HEK293 (cell line): Measurements from ENCODE around the gene MADD.

Experiments used
- CTCF ChIP-seq: fragments of 450-650 bp; formaldehyde crosslinking; IDR thresholded peaks from 2 replicates; pipeline ENCODE4 v1.5.1; 2016; ENCODE audit warnings: missing biosample characterization, missing genetic modification characterization
- GLI2 ChIP-seq: fragments of 450-650 bp; formaldehyde crosslinking; IDR thresholded peaks from 2 replicates; pipeline ENCODE4; 2017; ENCODE audit warnings: missing biosample characterization, missing genetic modification characterization, low read depth, borderline replicate concordance
- SP2 ChIP-seq: fragments of 450-650 bp; formaldehyde crosslinking; IDR thresholded peaks from 2 replicates; pipeline ENCODE4 v1.5.1; 2016; ENCODE audit warnings: missing biosample characterization, missing genetic modification characterization
- ZNF132 ChIP-seq: fragments of 450-650 bp; formaldehyde crosslinking; IDR thresholded peaks from 2 replicates; pipeline ENCODE4 v1.5.1; 2017; ENCODE audit warnings: missing biosample characterization, missing genetic modification characterization, borderline replicate concordance
- ZNF274 ChIP-seq, 2 experiments: fragments of 200-500 bp in 1 of 2; fragments of 450-650 bp in 1 of 2; sonication (Bioruptor generic) in 1 of 2; formaldehyde crosslinking in 1 of 2; IDR thresholded peaks; 2 replicates each; pipeline versions ENCODE4 v1.5.1 to v1.6.1; 2014 to 2016; ENCODE audit warnings: borderline replicate concordance in 1 of 2, inconsistent platforms in 1 of 2, low read length in 1 of 2, missing biosample characterization in 1 of 2, missing genetic modification characterization in 1 of 2
- ZNF280D ChIP-seq: fragments of 450-650 bp; formaldehyde crosslinking; IDR thresholded peaks from 2 replicates; pipeline ENCODE4 v1.5.1; 2016; ENCODE audit warnings: missing biosample characterization, missing genetic modification characterization
- ZNF302 ChIP-seq: fragments of 450-650 bp; formaldehyde crosslinking; IDR thresholded peaks from 2 replicates; pipeline ENCODE4 v1.5.1; 2016; ENCODE audit warnings: missing biosample characterization, missing genetic modification characterization, low read depth
- ZNF335 ChIP-seq: fragments of 450-650 bp; formaldehyde crosslinking; conservative IDR thresholded peaks from 2 replicates; pipeline ENCODE4 v1.5.1; 2016; ENCODE audit warnings: missing biosample characterization, missing genetic modification characterization
- ZNF391 ChIP-seq: fragments of 450-650 bp; formaldehyde crosslinking; IDR thresholded peaks from 2 replicates; pipeline ENCODE4 v1.5.1; 2016; ENCODE audit warnings: low read depth, missing biosample characterization, missing genetic modification characterization, borderline replicate concordance
- ZNF645 ChIP-seq: fragments of 450-650 bp; formaldehyde crosslinking; IDR thresholded peaks from 2 replicates; pipeline ENCODE4; 2016; ENCODE audit warnings: missing biosample characterization, missing genetic modification characterization
- ZNF660 ChIP-seq: fragments of 450-650 bp; IDR thresholded peaks from 2 replicates; pipeline ENCODE4 v1.5.1; 2018; ENCODE audit warnings: missing biosample characterization, mild to moderate bottlenecking, missing genetic modification characterization

GRCh38 chr11:47350315-47350714, 80.4 kb downstream of the MADD start:
- no peak for TF ChIP-seq ZNF280D
- TF ChIP-seq CTCF, result no peak
- no peak for TF ChIP-seq ZNF391
- no peak for TF ChIP-seq ZNF302 (tag by site-specific recombination)
- TF ChIP-seq ZNF660 (tag by site-specific recombination), result no peak
- no peak for TF ChIP-seq GLI2 (tag by site-specific recombination)
- no peak for TF ChIP-seq ZNF335
- TF ChIP-seq SP2 (tag by site-specific recombination), result no peak
- no peak for TF ChIP-seq ZNF274 (IDR thresholded peaks at IDR 0.05; ENCODE audit: low read length)
- TF ChIP-seq ZNF274 (tag by site-specific recombination; IDR thresholded peaks at IDR 0.05; ENCODE audit: borderline replicate concordance), result no peak
- TF ChIP-seq ZNF132 (tag by site-specific recombination), result no peak
- TF ChIP-seq ZNF645 (tag by site-specific recombination), result no peak
